GM23338 (cell line): ENCODE data around the gene KCNAB1. TPM values are rescaled to one million over a fixed set of nuclear protein-coding genes. Genes with fewer than 3 reads are reported as not detected.

ENCODE experiments used
- ATAC-seq: fragments of 200-7000 bp; cut with Tn5 transposase; 3 replicates; pipeline ENCODE4 v1.9.1; 2020
- DNase-seq: peaks from one replicate; pipeline ENCODE4 v3.0.0-alpha.2; 2015; ENCODE audit warnings: low spot score
- H2AFZ ChIP-seq: fragments of 200-600 bp; sonication (generic); 2 replicates; pipeline ENCODE4 v1.8.0; 2016; ENCODE audit warnings: antibody characterized with exemption, mild to moderate bottlenecking, moderate library complexity
- H3F3A ChIP-seq: fragments of 200-600 bp; sonication (generic); replicated peaks from 2 replicates; pipeline ENCODE4 v1.8.0; 2017; ENCODE audit warnings: antibody characterized with exemption, mixed run types, low read depth
- H3K27ac ChIP-seq: fragments of 200-600 bp; sonication (generic); 2 replicates; pipeline ENCODE4 v1.6.1; 2016; ENCODE audit warnings: low read depth
- H3K27me3 ChIP-seq: fragments of 200-600 bp; sonication (generic); 2 replicates; pipeline ENCODE4 v1.8.0; 2016; ENCODE audit warnings: mild to moderate bottlenecking, mixed run types, moderate library complexity; ENCODE audit not compliant: insufficient read depth
- H3K36me3 ChIP-seq: fragments of 200-600 bp; sonication (generic); 2 replicates; pipeline ENCODE4 v1.8.0; 2016; ENCODE audit warnings: mild to moderate bottlenecking; ENCODE audit not compliant: insufficient read depth
- H3K4me1 ChIP-seq: fragments of 200-600 bp; sonication (generic); 2 replicates; pipeline ENCODE4 v1.8.0; 2016; ENCODE audit warnings: mild to moderate bottlenecking, moderate library complexity; ENCODE audit not compliant: insufficient read depth
- H3K4me2 ChIP-seq: fragments of 200-600 bp; sonication (generic); 2 replicates; pipeline ENCODE4 v1.7.1; 2017; ENCODE audit warnings: mixed run types
- H3K4me3 ChIP-seq: fragments of 200-600 bp; sonication (generic); 2 replicates; pipeline ENCODE4 v1.6.1; 2016; ENCODE audit warnings: mixed run types
- H3K79me2 ChIP-seq: fragments of 200-600 bp; sonication (generic); replicated peaks from 2 replicates; pipeline ENCODE4 v1.8.0; 2017; ENCODE audit warnings: mild to moderate bottlenecking; ENCODE audit not compliant: insufficient read depth
- H3K9me2 ChIP-seq: fragments of 200-600 bp; sonication (generic); 2 replicates; pipeline ENCODE4 v1.8.0; 2017; ENCODE audit not compliant: insufficient read depth
- H4K20me1 ChIP-seq: fragments of 200-600 bp; sonication (generic); replicated peaks from 2 replicates; pipeline ENCODE4 v1.8.0; 2017; ENCODE audit warnings: mild to moderate bottlenecking; ENCODE audit not compliant: insufficient read depth
- H3K27ac Mint-ChIP-seq: 2 replicates; pipeline ENCODE4 v1.8.0; 2020; ENCODE audit warnings: inconsistent platforms, mild to moderate bottlenecking, moderate library complexity, mixed read lengths
- H3K27me3 Mint-ChIP-seq: 3 replicates; pipeline ENCODE4 v1.8.0; 2022; ENCODE audit warnings: low read depth, mild to moderate bottlenecking, moderate library complexity, mixed read lengths, inconsistent platforms; ENCODE audit not compliant: insufficient read depth, poor library complexity
- H3K36me3 Mint-ChIP-seq: 3 replicates; pipeline ENCODE4 v1.8.0; 2021; ENCODE audit warnings: low read depth, mild to moderate bottlenecking, inconsistent platforms, moderate library complexity, mixed read lengths
- H3K4me1 Mint-ChIP-seq: 3 replicates; pipeline ENCODE4 v1.8.0; 2020; ENCODE audit warnings: mild to moderate bottlenecking, inconsistent platforms, mixed read lengths
- H3K4me3 Mint-ChIP-seq: 3 replicates; pipeline ENCODE4 v1.8.0; 2021; ENCODE audit warnings: moderate library complexity, mild to moderate bottlenecking, inconsistent platforms, mixed read lengths
- H3K9me3 Mint-ChIP-seq: 3 replicates; pipeline ENCODE4 v1.8.0; 2020; ENCODE audit warnings: moderate library complexity, mild to moderate bottlenecking, inconsistent platforms, mixed read lengths
- CREB1 ChIP-seq: fragments of 250-450 bp; sonication (Bioruptor Pico); IDR thresholded peaks from 2 replicates; pipeline ENCODE4 v1.5.0; 2020; ENCODE audit warnings: low read depth, mild to moderate bottlenecking, moderate library complexity
- CTCF ChIP-seq, 2 experiments: fragments of 200-600 bp in 1 of 2; sonication (generic) in 1 of 2; conservative IDR thresholded peaks; 2 replicates each; pipeline versions ENCODE4 v1.5.1 to v1.6.1; 2016 to 2017; ENCODE audit warnings: antibody characterized with exemption in 2 of 2, low read depth in 2 of 2, mild to moderate bottlenecking in 2 of 2, moderate library complexity in 1 of 2
- ETS1 ChIP-seq: IDR thresholded peaks from 2 replicates; pipeline ENCODE4 v1.6.1; 2016; ENCODE audit warnings: antibody characterized with exemption
- EZH2 ChIP-seq: fragments of 200-600 bp; sonication (generic); IDR thresholded peaks from one replicate; pipeline ENCODE4 v1.8.0; 2017; ENCODE audit warnings: antibody characterized with exemption, mild to moderate bottlenecking, low read depth; ENCODE audit not compliant: unreplicated experiment
- EZH2phosphoT487 ChIP-seq: fragments of 200-600 bp; sonication (generic); IDR thresholded peaks from one replicate; pipeline ENCODE4 v1.8.1; 2018; ENCODE audit warnings: antibody characterized with exemption; ENCODE audit not compliant: unreplicated experiment
- JUNB ChIP-seq: IDR thresholded peaks from one replicate; pipeline ENCODE4 v1.6.1; 2016; ENCODE audit warnings: antibody characterized with exemption; ENCODE audit not compliant: unreplicated experiment
- REST ChIP-seq: IDR thresholded peaks from one replicate; pipeline ENCODE4 v1.6.1; 2018; ENCODE audit warnings: antibody characterized with exemption; ENCODE audit not compliant: unreplicated experiment
- STAT1 ChIP-seq: IDR thresholded peaks from one replicate; pipeline ENCODE4 v1.6.1; 2016; ENCODE audit warnings: antibody characterized with exemption; ENCODE audit not compliant: unreplicated experiment
- ZNF114 ChIP-seq: fragments of 250-450 bp; sonication (Bioruptor Pico); IDR thresholded peaks from 2 replicates; pipeline ENCODE4 v1.5.0; 2020; ENCODE audit warnings: mild to moderate bottlenecking, moderate library complexity
- ZNF331 ChIP-seq: fragments of 250-450 bp; sonication (Bioruptor Pico); IDR thresholded peaks from 2 replicates; pipeline ENCODE4 v1.5.0; 2020; ENCODE audit warnings: low read depth, mild to moderate bottlenecking, moderate library complexity
- ZNF462 ChIP-seq: fragments of 250-450 bp; sonication (Bioruptor Pico); IDR thresholded peaks from 2 replicates; pipeline ENCODE4 v1.5.0; 2020; ENCODE audit warnings: mild to moderate bottlenecking, moderate library complexity
- polyA plus RNA-seq: library from polyadenylated mRNA; unstranded; fragments of >200 nt; fragmentation: Nextera tagmentation; extraction: Ambion mirVana; gene quantifications from 2 replicates; pipeline ENCODE4 v1.2.1, GENCODE V29; 2016
- total RNA-seq: library from RNA; depleted of rRNA; stranded (reverse); fragments of >200 nt; shearing (Covaris generic); gene quantifications from 2 replicates; pipeline ENCODE4 v1.2.3, GENCODE V29; 2014

The KCNAB1 gene
- total and polyA plus RNA-seq, 2 experiments from 2014 or later, result 0.69 to 2.6 TPM

- TF ChIP-seq EZH2, result no peak
- TF ChIP-seq ETS1, result no peak
Measured at GRCh38 chr3:156252656-156253055, 132.3 kb downstream of the KCNAB1 start (continued).

GRCh38 chr3:156253150-156253549, 132.8 kb downstream of the KCNAB1 start:
- 0 out of 2 replicates have a peak, but pooled peaks cover 6% of the 10 kb centered on the region for H3K9me2 ChIP-seq
- DNase-seq, result no peak
- TF ChIP-seq CTCF (conservative IDR thresholded peaks at IDR 0.05; ENCODE audit: low read depth in 2 of 2), result no peak
- no peak for TF ChIP-seq EZH2phosphoT487
- TF ChIP-seq CREB1, result no peak
- TF ChIP-seq REST, result no peak
- TF ChIP-seq STAT1, result no peak
- no peak for TF ChIP-seq EZH2
- no peak for TF ChIP-seq ETS1
- no peak for TF ChIP-seq JUNB
- TF ChIP-seq ZNF331, result no peak
- TF ChIP-seq ZNF114 (CRISPR knock-in tag), result no peak
- no peak for TF ChIP-seq ZNF462 (CRISPR knock-in tag)

More at GRCh38 chr3:156253150-156253549, 132.8 kb downstream of the KCNAB1 start:
- no peaks in the 10 kb centered on the region for H3K9me3 Mint-ChIP-seq
- Histone ChIP-seq H3K4me3 (no peak overlapping the region), H3F3A (no peaks in the 10 kb centered on the region), H2AFZ (0 out of 2 replicates have a peak overlapping the region, but pooled peaks have one; percentile 38), H3K4me1 (no peaks in the 10 kb centered on the region), H3K27me3 (no peaks in the 10 kb centered on the region), H3K79me2 (no peaks in the 10 kb centered on the region), H3K27ac (no peak overlapping the region), H3K4me2 (no peak overlapping the region), H4K20me1 (no peaks in the 10 kb centered on the region), H3K36me3 (no peaks in the 10 kb centered on the region)
- H3K36me3 Mint-ChIP-seq, result no peaks in the 10 kb centered on the region
- H3K27ac Mint-ChIP-seq, result no peak overlapping the region
- H3K4me1 Mint-ChIP-seq, result peaks cover 5% of the 10 kb centered on the region
- no peak for ATAC-seq
- no peak overlapping the region for H3K4me3 Mint-ChIP-seq
- H3K27me3 Mint-ChIP-seq, result no peaks in the 10 kb centered on the region
